ENCODE measurements around the gene DMAC1. TPM values are rescaled to one million over a fixed set of nuclear protein-coding genes. Genes with fewer than 3 reads are reported as not detected.
A peak's percentile ranks its signal among the peaks of the same experiment; 100 is the strongest.

DMAC1 gene
- total RNA-seq, 1 donor from 2014 or later = 15.8 TPM

DNA sequence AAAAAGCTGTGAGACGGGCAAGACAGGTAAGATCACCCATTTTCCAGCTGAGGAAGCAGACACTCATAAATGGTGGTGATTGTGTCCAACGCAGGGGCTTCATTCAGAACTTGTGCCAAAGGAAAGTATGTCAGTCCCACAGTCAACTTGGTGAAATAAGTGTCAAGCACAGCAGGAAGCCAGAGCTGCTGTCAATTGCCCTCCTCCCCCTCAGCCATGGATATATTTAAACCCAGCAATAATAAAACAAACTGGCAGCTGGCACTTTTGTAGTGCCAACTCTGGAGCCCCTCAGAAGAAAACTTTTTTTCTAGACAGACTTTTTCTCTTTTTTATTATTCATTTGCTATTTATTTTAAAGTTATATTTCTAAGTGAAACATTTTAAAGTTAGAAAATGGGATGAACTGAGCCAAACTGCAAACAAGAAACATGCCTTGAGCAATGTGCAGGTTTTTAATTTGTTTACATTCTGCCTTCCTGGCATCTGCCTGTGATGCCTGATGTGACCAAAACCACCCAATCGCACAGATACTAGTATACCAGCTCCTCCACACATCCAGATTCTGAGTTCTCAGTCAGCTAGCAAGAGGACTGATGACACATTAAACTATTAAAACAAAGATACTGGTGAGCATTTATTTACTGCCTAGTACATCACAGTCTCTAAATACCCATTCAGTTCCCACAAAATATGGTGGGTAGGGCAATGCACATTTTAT, 17.0 kb downstream of the DMAC1 start:
- H3K4me3 ChIP-seq = no peak overlapping the region
- no peaks in the 10 kb centered on the region for H3K79me2 ChIP-seq (ENCODE audit: low read depth)
- TF ChIP-seq EZH2 (IDR thresholded peaks at IDR 0.05) (no peak), EZH2phosphoT487 (IDR thresholded peaks at IDR 0.05) (no peak)
- TF ChIP-seq, protein P1, sequence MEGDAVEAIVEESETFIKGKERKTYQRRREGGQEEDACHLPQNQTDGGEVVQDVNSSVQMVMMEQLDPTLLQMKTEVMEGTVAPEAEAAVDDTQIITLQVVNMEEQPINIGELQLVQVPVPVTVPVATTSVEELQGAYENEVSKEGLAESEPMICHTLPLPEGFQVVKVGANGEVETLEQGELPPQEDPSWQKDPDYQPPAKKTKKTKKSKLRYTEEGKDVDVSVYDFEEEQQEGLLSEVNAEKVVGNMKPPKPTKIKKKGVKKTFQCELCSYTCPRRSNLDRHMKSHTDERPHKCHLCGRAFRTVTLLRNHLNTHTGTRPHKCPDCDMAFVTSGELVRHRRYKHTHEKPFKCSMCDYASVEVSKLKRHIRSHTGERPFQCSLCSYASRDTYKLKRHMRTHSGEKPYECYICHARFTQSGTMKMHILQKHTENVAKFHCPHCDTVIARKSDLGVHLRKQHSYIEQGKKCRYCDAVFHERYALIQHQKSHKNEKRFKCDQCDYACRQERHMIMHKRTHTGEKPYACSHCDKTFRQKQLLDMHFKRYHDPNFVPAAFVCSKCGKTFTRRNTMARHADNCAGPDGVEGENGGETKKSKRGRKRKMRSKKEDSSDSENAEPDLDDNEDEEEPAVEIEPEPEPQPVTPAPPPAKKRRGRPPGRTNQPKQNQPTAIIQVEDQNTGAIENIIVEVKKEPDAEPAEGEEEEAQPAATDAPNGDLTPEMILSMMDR (IDR thresholded peaks at IDR 0.05) = no peak
- peaks cover 63% of the 10 kb centered on the region for H3K27me3 ChIP-seq
- Mint-ChIP-seq H3K27ac (no peak overlapping the region), H3K9me3 (no peaks in the 10 kb centered on the region), H3K4me3 (no peak overlapping the region), H3K27me3 (ENCODE audit: insufficient read depth, low read depth) (no peaks in the 10 kb centered on the region), H3K36me3 (no peaks in the 10 kb centered on the region), H3K4me1 (peaks cover 20% of the 10 kb centered on the region)
- H3K27ac ChIP-seq = no peak overlapping the region
- H3K9me3 ChIP-seq (ENCODE audit: low read depth) = no peaks in the 10 kb centered on the region
- no peaks in the 10 kb centered on the region for H4K20me1 ChIP-seq (ENCODE audit: low read depth)
- no peak overlapping the region for H2AFZ ChIP-seq (replicated peaks)
- no peak overlapping the region for H3K4me2 ChIP-seq
- no peak for DNase-seq (ENCODE audit: low spot score)
- no peak overlapping the region for H3K9ac ChIP-seq
- no peaks in the 10 kb centered on the region for H3K36me3 ChIP-seq
- H3F3A ChIP-seq (ENCODE audit: low read depth) = no peaks in the 10 kb centered on the region
- H3K4me1 ChIP-seq = peaks cover 13% of the 10 kb centered on the region

DNA sequence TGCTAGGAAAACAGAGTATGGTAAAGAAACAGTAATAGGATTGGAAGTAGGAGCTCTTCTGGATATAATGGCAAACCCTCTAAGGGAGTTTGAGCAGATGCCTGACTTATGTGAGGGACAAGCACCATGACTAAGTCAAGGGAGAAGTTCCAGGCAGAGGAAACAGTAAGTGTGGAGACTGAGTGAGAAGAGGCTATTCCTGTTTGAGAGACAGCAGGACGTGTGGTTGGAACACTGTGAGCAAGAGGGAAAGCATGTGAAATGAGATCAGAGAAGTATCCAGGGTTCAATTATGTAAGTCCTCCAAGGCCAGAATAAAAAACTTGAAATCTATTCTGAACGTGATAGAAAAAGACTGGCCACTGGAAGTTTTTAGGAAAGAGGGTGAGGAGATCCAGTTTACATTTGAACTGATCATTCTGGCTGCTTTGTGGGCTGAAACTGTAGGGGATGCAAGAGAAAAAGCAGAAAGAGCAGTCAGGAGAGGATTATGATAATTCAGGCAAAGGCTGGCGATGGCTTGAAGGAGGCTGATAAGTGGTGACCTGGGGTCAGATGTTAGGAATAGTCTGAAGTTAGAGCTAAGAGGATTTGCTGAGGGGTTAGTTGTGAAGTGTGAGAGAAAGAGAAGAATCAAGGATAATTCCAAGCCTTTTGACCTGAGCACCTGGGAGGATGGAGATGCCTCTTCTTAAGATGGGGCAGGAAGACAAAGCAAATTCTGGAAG, 19.2 kb downstream of the DMAC1 start:
- H3K79me2 ChIP-seq (ENCODE audit: low read depth) = no peaks in the 10 kb centered on the region
- H2AFZ ChIP-seq (replicated peaks) = no peak overlapping the region
- no peak overlapping the region for H3K9ac ChIP-seq
- peaks cover 85% of the 10 kb centered on the region for H3K27me3 ChIP-seq
- no peaks in the 10 kb centered on the region for H3K9me3 Mint-ChIP-seq
- no peaks in the 10 kb centered on the region for H3K9me3 ChIP-seq (ENCODE audit: low read depth)
- H3K36me3 ChIP-seq = no peaks in the 10 kb centered on the region
- peak overlapping the region; percentile 20 for H3K4me2 ChIP-seq
- no peak overlapping the region for H3K4me3 Mint-ChIP-seq
- peak; percentile 92 for TF ChIP-seq EZH2phosphoT487 (IDR thresholded peaks at IDR 0.05)
- TF ChIP-seq, protein P1 (IDR thresholded peaks at IDR 0.05) = no peak
- no peaks in the 10 kb centered on the region for H4K20me1 ChIP-seq (ENCODE audit: low read depth)
- H3K4me1 ChIP-seq = peaks cover 13% of the 10 kb centered on the region
- H3F3A ChIP-seq (ENCODE audit: low read depth) = no peaks in the 10 kb centered on the region
- no peak overlapping the region for H3K4me3 ChIP-seq
- H3K36me3 Mint-ChIP-seq = no peaks in the 10 kb centered on the region
- peak; percentile 80 for DNase-seq (ENCODE audit: low spot score)
- H3K27ac ChIP-seq = no peak overlapping the region
- H3K4me1 Mint-ChIP-seq = peaks cover 20% of the 10 kb centered on the region
- no peak overlapping the region for H3K27ac Mint-ChIP-seq
- no peaks in the 10 kb centered on the region for H3K27me3 Mint-ChIP-seq (ENCODE audit: insufficient read depth, low read depth)

DNA sequence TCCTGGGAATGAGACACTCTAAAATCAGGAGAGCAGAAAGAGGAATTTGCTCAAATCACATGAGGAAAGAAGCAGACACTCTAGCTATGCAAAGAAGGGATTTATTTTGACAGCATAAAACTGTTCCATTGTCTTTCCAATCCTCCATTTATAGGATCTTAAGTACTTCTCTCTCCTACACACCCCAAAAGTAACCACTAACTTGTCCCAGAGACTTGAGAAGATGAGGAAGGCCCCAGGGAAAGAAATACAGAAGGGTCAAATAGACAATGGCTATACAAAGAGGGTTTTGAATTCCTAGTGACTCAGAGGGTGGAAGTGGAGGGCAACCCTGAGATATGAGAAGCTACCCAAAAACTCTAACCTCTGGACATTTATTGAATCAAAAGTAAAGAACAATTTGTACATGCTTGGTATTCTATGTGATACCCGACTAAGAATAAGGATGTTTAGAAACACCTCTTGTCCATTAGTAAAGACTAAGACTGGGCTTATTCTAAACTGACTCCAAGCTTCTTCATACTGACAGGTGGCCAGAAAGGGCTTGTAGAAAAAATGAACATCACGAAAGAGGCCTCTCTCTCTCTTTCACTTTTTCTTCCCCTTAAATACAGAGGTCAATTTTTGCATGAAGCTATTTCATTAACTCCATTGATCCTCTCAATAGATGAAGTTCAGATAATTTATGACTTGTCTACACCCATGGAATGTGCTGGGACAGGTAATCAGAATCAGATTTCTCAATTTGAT, 20.6 kb downstream of the DMAC1 start:
- Histone ChIP-seq H2AFZ (replicated peaks) (no peak overlapping the region), H3K4me3 (no peak overlapping the region), H3K36me3 (no peaks in the 10 kb centered on the region), H3F3A (ENCODE audit: low read depth) (no peaks in the 10 kb centered on the region), H3K4me1 (peaks cover 13% of the 10 kb centered on the region), H3K4me2 (no peak overlapping the region), H4K20me1 (ENCODE audit: low read depth) (no peaks in the 10 kb centered on the region), H3K9ac (no peak overlapping the region), H3K27me3 (peaks cover 96% of the 10 kb centered on the region), H3K79me2 (ENCODE audit: low read depth) (no peaks in the 10 kb centered on the region), H3K9me3 (ENCODE audit: low read depth) (no peaks in the 10 kb centered on the region), H3K27ac (no peak overlapping the region)
- no peaks in the 10 kb centered on the region for H3K9me3 Mint-ChIP-seq
- peaks cover 17% of the 10 kb centered on the region for H3K4me1 Mint-ChIP-seq
- H3K27ac Mint-ChIP-seq = no peak overlapping the region
- no peak for DNase-seq (ENCODE audit: low spot score)
- no peaks in the 10 kb centered on the region for H3K36me3 Mint-ChIP-seq
- H3K4me3 Mint-ChIP-seq = no peak overlapping the region
- TF ChIP-seq EZH2 (IDR thresholded peaks at IDR 0.05) (no peak), EZH2phosphoT487 (IDR thresholded peaks at IDR 0.05) (no peak)
- TF ChIP-seq, protein P1 (IDR thresholded peaks at IDR 0.05) = no peak
- no peaks in the 10 kb centered on the region for H3K27me3 Mint-ChIP-seq (ENCODE audit: insufficient read depth, low read depth)
